Activated T-helper 1 cell treated with anti-CD3 and anti-CD28 coated beads, Interleukin-12 subunit alpha, Interleukin-12 subunit beta, Interleukin-2, Interleukin-4 antibody, amounts not matched to agents 30 ng/mL and 10 ng/mL and 1 ng/mL, durations not matched to agents 14 hours and 24 hours and 36 hours (primary cell): Measurements from ENCODE around the gene UBE2L5. TPM values are rescaled to one million over a fixed set of nuclear protein-coding genes. Genes with fewer than 3 reads are reported as not detected.
"Not testable (repeated sequence)": the region's sequence is repeated elsewhere in the genome, so short reads cannot be mapped to it uniquely, and the experiment has no call there.

ENCODE experiments used
- DNase-seq: peaks from one replicate; pipeline ENCODE4 v3.0.0; 2021; ENCODE audit warnings: low spot score
- H3K27ac Mint-ChIP-seq: one replicate; pipeline ENCODE4 v1.8.0; 2021; ENCODE audit warnings: mild to moderate bottlenecking, mixed read lengths
- H3K27me3 Mint-ChIP-seq: one replicate; pipeline ENCODE4 v1.8.0; 2022; ENCODE audit warnings: mild to moderate bottlenecking, moderate library complexity, mixed read lengths; ENCODE audit not compliant: insufficient read depth
- H3K36me3 Mint-ChIP-seq: one replicate; pipeline ENCODE4 v1.8.0; 2021; ENCODE audit warnings: low read depth, mixed read lengths
- H3K4me1 Mint-ChIP-seq: one replicate; pipeline ENCODE4 v1.8.0; 2021; ENCODE audit warnings: low read depth, mixed read lengths
- H3K4me3 Mint-ChIP-seq: one replicate; pipeline ENCODE4 v1.8.0; 2021; ENCODE audit warnings: mild to moderate bottlenecking, moderate library complexity, mixed read lengths
- H3K9me3 Mint-ChIP-seq: one replicate; pipeline ENCODE4 v1.8.0; 2021; ENCODE audit warnings: mixed read lengths
- intact Hi-C: fragments of 100-400 bp; cut with micrococcal nuclease; formaldehyde crosslinking; loops from one replicate; pipeline ENCODE4 v1.15.1; 2024
- total RNA-seq: library from RNA; stranded (reverse); gene quantifications from 2 replicates; pipeline ENCODE4 v1.2.3, GENCODE V29; 2022

Gene UBE2L5
- total RNA-seq, 1 donor from 2014 or later = not detected

DNA sequence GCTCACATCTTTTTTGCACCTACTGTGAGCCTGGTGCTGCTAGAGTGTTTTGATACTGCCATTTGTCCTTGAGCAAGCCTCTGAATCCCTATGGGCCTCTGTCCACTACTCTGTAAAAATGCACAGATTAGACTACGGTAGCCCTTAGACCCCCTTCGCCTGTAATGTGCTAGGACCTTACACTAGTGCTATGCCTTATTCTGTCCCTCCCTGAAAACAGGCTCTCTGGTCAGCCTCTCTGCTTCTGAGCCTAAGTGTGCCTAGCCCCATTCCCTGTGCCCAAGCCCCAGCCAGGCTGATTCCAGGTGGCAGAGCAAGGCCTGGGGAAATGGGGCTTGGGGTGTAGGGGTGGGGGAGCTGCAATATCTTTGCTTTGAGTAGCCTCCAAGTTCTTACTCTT lies 32.7 kb downstream of the UBE2L5 start:
- DNase-seq = no peak
- Mint-ChIP-seq H3K4me1 (peaks cover 19% of the 10 kb centered on the region), H3K4me3 (no peak overlapping the region), H3K27ac (no peak overlapping the region), H3K36me3 (peaks cover 27% of the 10 kb centered on the region), H3K9me3 (no peaks in the 10 kb centered on the region), H3K27me3 (peaks cover 3% of the 10 kb centered on the region)
- intact Hi-C loops = no loop called here

DNA sequence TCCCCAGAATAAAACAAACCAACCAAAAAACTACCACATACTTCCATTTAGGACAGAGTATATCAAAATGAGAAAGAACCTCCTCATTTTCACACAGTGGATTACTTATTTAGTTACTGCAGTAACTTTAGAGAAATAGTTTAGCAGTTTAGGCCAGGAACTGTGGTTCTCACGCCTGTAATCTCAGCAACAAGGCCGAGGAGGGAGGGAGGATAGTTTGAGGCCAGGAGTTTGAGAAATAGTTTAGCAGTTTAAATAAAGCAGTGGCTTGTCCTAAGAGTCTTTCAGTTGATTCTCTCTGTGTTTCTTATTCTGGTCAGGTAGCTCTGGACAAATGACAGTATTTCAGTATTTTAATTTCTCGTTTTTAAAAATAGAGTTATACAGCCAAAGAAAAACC lies 34.0 kb downstream of the UBE2L5 start:
- Mint-ChIP-seq H3K36me3 (peaks cover 28% of the 10 kb centered on the region), H3K27ac (no peak overlapping the region), H3K4me3 (no peak overlapping the region), H3K4me1 (peaks cover 21% of the 10 kb centered on the region), H3K9me3 (no peaks in the 10 kb centered on the region), H3K27me3 (peaks cover 3% of the 10 kb centered on the region)
- DNase-seq = no peak
- intact Hi-C loops = no loop called here

DNA sequence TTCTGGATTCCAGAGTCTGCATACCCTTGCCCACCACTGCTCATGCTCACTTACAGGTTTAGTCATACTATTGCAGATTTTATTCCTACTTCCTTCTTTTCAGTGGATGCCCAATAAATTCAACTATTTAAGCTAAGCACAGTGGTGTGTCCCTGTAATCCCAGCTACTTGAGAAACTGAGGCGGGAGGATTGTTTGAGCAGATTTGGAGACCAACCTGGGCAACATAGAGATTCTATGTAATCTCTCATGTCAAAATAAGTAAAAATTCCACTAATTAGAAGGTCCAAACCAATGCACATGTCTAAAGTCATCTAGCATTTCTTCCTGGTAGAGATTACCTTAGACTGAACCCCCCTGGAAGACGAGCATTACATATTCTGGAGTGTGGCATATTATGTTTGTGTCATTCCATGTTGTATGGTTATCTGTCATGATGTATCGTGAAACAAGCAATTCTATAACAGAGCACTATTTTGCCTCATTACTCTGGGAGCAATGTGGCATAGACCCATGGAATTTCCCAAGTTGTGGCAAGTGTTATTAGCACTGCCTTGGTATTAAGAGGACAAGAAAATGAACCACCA lies 35.1 kb downstream of the UBE2L5 start:
- intact Hi-C loops = no loop called here
- peaks cover 30% of the 10 kb centered on the region for H3K4me1 Mint-ChIP-seq
- H3K36me3 Mint-ChIP-seq = peaks cover 37% of the 10 kb centered on the region
- peaks cover 3% of the 10 kb centered on the region for H3K27me3 Mint-ChIP-seq
- no peak for DNase-seq
- no peak overlapping the region for H3K27ac Mint-ChIP-seq
- no peaks in the 10 kb centered on the region for H3K9me3 Mint-ChIP-seq
- no peak overlapping the region for H3K4me3 Mint-ChIP-seq

DNA sequence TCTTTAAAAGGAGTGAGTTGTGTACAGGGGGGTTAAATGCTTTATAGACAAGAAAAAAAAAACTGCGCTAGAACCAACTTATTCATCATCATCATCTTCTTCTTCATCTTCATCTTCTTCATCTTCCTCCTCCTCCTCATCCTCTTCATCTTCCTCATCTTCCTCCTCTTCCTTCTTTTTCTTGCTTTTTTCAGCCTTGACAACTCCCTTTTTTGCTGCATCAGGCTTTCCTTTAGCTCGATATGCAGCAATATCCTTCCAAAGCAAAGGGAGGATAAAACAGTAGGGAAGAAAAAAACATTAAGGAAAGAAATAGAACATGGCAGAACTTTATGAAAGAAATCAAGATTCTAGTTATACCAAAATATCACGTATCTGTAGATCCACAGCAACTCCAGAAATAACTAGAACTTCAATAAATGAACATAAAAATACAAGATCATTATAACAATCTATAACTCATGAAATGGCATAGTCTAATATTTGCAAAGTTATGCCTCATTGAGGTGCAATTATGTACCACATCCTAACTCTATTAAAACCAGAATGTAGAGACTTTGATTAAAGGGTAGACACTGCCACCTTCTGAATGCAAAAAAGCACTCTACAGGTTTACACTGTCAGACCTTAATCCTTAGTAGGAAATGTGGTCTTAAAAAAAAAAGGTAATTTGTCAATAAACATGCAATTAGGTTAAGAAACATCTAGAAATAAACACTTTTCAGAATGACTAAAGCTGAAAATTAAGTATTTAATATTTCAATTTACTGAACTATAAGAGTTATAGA lies 39.2 kb downstream of the UBE2L5 start:
- H3K36me3 Mint-ChIP-seq = peaks cover 54% of the 10 kb centered on the region

DNA sequence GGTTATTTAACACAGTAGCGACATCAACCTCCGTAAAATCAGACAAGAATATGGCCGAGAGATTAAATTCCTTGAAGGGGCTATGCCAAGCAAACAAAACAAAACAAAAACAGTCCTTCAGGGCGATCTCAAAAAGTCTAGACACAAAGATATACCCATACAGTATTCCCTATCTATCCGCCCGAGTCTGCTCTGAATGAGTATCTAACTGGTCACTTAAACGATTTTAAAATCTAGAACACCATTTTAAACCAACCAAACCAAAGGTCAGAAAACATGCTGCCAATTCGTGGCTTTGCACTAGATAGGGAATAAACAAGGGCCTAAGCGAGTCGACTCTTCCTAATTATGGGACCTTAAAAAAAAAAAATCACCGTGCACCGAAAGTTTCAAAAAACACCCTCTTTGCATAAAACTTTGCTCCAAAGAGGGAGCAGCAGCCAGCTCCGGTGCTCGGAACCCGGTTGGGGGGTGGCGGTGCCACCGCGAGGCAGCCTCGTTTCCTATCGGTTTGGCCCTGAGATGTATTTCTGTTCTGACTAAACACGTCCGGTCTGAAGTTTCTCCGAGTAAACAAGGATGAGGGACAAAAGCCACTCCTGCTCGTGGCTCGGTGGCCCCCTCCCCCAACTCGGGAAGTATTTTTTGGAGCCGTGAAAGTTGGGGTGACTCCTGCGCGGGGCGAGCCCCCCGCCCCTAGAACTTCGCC lies 41.6 kb downstream of the UBE2L5 start:
- intact Hi-C loops = loop anchor here (1.0 to 2.0 kb wide), 7 partner anchors 34 to 613 kb away; partner anchors contain the start of genes KATNAL1 and UBL3
- H3K4me3 Mint-ChIP-seq = peak overlapping the region; percentile 96
- peak; percentile 79 for DNase-seq
- H3K27me3 Mint-ChIP-seq = no peaks in the 10 kb centered on the region
- no peaks in the 10 kb centered on the region for H3K9me3 Mint-ChIP-seq
- H3K36me3 Mint-ChIP-seq = peaks cover 38% of the 10 kb centered on the region
- peaks cover 36% of the 10 kb centered on the region for H3K4me1 Mint-ChIP-seq
- peak overlapping the region; percentile 99 for H3K27ac Mint-ChIP-seq

More for the DNA sequence above, 39.2 kb downstream of the UBE2L5 start:
- not testable (repeated sequence) for H3K9me3 Mint-ChIP-seq, H3K27me3 Mint-ChIP-seq, DNase-seq
- peaks cover 38% of the 10 kb centered on the region for H3K4me1 Mint-ChIP-seq
- H3K4me3 Mint-ChIP-seq = peak overlapping the region; percentile 96
- peak overlapping the region; percentile 70 for H3K27ac Mint-ChIP-seq
- intact Hi-C loops = loop anchor here (1.0 to 2.0 kb wide), 2 partner anchors 213 to 329 kb away; no protein-coding TSS in a partner anchor

DNA sequence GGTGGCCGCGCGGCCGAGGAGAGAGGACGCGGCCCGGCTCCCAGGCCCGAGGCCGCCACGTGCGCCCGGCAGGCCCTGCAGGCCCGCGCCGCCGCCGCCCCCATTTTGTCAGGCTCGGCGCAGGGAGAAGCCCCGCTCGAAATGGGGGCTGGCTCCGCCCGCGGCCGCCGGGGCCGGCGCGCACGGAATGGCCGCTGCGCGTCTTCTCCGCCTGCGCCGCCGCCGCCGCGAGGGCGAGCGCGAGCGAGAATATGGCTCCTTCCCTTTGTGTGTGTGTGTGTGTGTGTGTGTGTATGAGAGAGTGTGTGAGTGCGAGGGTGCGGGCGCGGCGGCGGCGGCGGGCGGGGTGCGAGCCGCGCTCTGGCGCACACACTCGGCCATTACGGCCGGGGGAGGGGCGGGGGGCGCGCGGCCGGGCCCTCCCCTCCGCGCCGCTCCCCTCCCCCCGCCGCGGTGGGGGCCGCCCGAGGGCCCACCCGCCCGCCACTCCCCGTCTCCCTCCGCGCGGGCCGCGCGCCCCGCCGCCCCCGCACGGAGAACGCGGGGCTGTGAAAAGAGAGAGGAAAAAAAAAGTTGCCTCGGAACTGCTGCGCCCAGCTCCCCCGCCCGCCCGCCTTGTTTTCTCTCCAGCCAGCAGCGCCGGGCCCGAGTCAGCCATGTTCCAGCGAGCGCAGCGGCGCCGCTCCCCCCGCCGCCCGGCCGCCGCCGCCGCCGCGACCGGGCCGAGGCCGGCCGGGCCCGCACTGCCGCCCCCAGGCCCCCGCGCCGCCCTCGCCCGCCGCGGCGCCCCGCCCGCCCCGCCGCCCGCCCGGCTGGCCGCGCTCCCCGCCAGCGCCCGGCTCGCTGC lies 42.4 kb downstream of the UBE2L5 start:
- peaks cover 30% of the 10 kb centered on the region for H3K36me3 Mint-ChIP-seq
- peak overlapping the region; percentile 99 for H3K27ac Mint-ChIP-seq
- peak; percentile 65 for DNase-seq
- H3K27me3 Mint-ChIP-seq = no peaks in the 10 kb centered on the region
- intact Hi-C loops = loop anchor here (1.0 to 5.0 kb wide), 9 partner anchors 34 to 698 kb away; partner anchors contain the start of genes KATNAL1 and UBL3
- H3K4me3 Mint-ChIP-seq = peak overlapping the region; percentile 96
- peaks cover 28% of the 10 kb centered on the region for H3K4me1 Mint-ChIP-seq
- H3K9me3 Mint-ChIP-seq = no peaks in the 10 kb centered on the region

DNA sequence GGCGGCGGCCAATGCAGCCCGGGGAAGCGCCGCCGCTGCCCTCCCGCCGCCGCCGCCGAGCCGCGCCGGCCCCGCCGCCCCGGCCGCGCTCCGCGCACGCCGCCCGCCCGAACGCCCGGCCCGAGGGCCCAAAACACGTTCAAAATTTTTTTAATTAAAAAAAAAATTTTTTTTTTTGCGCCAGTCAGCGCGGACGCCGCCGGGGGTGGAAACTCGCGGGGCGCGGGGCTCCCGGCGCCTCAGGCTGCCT lies 43.0 kb downstream of the UBE2L5 start:
- H3K27ac Mint-ChIP-seq = no peak overlapping the region
- H3K27me3 Mint-ChIP-seq = no peaks in the 10 kb centered on the region
- intact Hi-C loops = loop anchor here (1.0 to 5.0 kb wide), 4 partner anchors 275 to 697 kb away; partner anchors contain the start of gene UBL3
- no peak overlapping the region for H3K4me3 Mint-ChIP-seq
- H3K9me3 Mint-ChIP-seq = no peaks in the 10 kb centered on the region
- H3K36me3 Mint-ChIP-seq = peaks cover 27% of the 10 kb centered on the region
- DNase-seq = no peak
- peaks cover 28% of the 10 kb centered on the region for H3K4me1 Mint-ChIP-seq

DNA sequence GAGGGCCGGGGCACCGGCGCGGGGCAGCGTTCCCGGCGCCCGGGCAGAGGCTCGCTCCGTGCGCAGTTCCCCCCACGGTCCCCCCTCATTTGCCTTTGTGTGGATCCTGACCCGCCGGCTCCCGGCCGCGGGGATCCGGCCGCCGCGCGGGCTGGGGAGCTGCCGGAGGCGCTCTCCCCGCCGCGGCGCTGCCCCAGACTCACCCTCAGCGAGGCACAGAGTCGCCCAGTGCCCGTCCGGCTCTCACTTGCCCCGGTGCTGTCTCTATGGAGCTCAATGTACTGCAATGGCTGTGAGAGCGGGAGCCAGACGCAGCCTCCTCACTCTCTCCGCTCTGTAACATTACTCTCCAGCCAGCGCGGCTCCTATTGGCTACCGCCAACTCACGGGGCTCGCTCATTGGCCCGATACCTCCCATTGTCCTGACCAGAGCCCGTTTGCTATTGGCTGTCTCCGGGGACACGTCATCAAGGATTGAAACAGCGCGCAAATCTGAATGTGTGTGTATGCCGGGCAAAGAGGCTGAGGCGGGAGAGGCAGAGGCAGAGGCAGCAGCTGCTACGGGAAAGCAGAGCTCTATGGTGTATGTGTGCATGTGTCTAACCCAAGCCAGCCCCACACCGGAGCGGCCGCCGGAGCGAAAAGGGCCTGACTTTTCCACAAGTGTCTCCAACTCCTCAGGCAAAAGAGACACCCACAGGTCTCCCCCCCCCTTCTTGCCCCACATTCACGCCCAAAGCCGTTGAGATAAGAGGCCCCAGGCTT lies 43.5 kb downstream of the UBE2L5 start, which contains the start of gene HMGB1:
Gene HMGB1 (minus strand): TSS at position 344 of the 765 bp plus-strand sequence. CDS start 2,256 bp downstream, outside the sequence.
- no peaks in the 10 kb centered on the region for H3K9me3 Mint-ChIP-seq
- H3K36me3 Mint-ChIP-seq = peaks cover 27% of the 10 kb centered on the region
- H3K4me3 Mint-ChIP-seq = peak within 1 kb of the TSS; percentile 94
- H3K27ac Mint-ChIP-seq = peak within 1 kb of the TSS; percentile 100
- intact Hi-C loops = loop anchor here (1.0 to 5.0 kb wide), 12 partner anchors 43 to 871 kb away; partner anchors contain the start of genes UBE2L5, UBL3 and USPL1
- no peaks in the 10 kb centered on the region for H3K27me3 Mint-ChIP-seq
- peaks cover 28% of the 10 kb centered on the region for H3K4me1 Mint-ChIP-seq
- peak; percentile 97 for DNase-seq

DNA sequence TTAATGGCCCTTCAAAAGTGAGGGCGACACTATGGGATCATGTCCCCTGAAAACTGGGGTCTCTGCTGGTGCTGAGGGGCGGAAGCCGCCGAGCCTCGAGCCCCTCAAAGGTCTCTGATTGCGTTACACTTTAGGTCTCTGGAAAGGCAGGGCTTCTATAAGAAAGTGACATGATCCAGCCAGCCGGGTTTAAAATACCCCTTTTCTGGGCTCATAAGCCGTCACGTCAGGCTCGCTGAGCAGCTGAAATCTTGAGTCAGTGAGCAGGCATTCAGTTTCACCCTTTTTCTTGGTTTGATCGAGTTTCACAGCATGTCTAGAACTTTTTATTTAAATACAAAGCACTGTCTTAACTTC lies 44.0 kb downstream of the UBE2L5 start:
- DNase-seq = no peak
- intact Hi-C loops = loop anchor here (1.0 to 5.0 kb wide), 9 partner anchors 44 to 872 kb away; partner anchors contain the start of genes UBE2L5 and USPL1
- Mint-ChIP-seq H3K4me1 (peaks cover 26% of the 10 kb centered on the region), H3K4me3 (peak overlapping the region; percentile 94), H3K36me3 (peaks cover 26% of the 10 kb centered on the region), H3K9me3 (no peaks in the 10 kb centered on the region), H3K27me3 (no peaks in the 10 kb centered on the region), H3K27ac (peak overlapping the region; percentile 100)

DNA sequence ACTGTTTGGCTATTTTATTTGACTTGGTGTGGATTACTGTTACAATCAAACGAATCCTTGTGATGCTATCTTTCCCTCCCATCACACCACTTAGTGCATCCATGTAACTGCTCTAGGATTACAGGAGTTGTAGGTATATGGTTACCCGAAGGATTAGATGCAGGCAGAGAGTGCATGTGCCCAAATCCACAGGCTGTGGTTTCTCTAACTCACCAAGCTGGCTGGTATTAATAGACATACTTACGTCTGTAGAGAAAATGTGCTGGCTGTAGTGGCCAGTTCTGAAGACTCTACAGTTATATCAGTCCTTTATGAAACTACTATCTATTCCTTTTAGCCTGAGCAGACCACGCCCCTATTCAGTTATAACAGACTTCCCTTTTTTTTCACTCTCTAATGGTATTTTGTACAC lies 44.6 kb downstream of the UBE2L5 start:
- Mint-ChIP-seq H3K4me3 (peak overlapping the region; percentile 94), H3K4me1 (peaks cover 22% of the 10 kb centered on the region), H3K36me3 (peaks cover 22% of the 10 kb centered on the region), H3K9me3 (no peaks in the 10 kb centered on the region), H3K27ac (peak overlapping the region; percentile 100), H3K27me3 (no peaks in the 10 kb centered on the region)
- DNase-seq = no peak
- intact Hi-C loops = loop anchor here (1.0 to 5.0 kb wide), 9 partner anchors 45 to 873 kb away; partner anchors contain the start of genes UBE2L5 and USPL1

DNA sequence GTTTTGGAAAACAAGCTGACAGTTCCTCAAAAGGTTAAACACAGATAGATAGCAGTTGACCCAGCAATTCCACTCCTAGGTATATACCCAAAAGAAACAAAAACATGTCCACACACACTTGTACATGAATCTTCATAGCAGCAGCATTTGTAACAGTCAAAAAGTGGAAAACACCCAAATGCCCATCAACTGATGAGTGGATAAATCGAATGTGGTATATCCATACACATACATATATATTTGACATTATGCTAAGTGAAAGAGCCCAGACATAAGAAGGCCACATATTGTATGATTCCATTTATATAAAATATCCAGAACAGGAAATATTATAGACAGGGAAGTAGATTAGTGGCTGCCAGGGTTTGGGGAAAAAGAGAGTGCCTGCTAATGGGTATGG lies 51.4 kb downstream of the UBE2L5 start:
- no peak overlapping the region for H3K27ac Mint-ChIP-seq
- H3K9me3 Mint-ChIP-seq = no peaks in the 10 kb centered on the region
- H3K4me3 Mint-ChIP-seq = no peak overlapping the region
- H3K4me1 Mint-ChIP-seq = no peaks in the 10 kb centered on the region
- intact Hi-C loops = no loop called here
- DNase-seq = no peak
- H3K27me3 Mint-ChIP-seq = peaks cover 2% of the 10 kb centered on the region
- no peaks in the 10 kb centered on the region for H3K36me3 Mint-ChIP-seq
